ENCODE data around the gene KDF1. TPM values are rescaled to one million over a fixed set of nuclear protein-coding genes. Genes with fewer than 3 reads are reported as not detected.

Gene KDF1
- total RNA-seq, 1 experiment from 2014 or later: not detected

DNA sequence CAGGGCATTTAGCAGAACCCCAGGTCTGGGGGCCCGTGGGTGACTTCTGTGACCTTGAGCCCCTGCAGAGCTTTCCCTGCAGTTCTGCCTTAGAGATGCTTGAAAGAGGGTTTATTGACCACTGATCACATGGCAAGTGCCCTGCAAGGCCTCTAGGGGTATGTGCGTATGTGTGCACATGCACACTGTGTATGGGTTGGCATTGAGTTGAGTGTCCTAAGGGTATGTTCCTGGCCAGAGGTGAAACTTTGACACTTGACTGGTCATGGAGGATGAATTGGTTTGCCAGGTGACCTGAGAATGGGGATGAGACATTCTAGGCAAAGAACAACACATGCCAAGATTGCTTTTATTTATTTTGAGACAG, 21.6 kb downstream of the KDF1 start:
- H3K36me3 ChIP-seq: peaks cover 86% of the 10 kb centered on the region
- no peak for DNase-seq (ENCODE audit: low read depth in 1 of 2, low spot score in 2 of 2)
- no peaks in the 10 kb centered on the region for H3K27me3 ChIP-seq (replicated peaks)
- H3K4me3 ChIP-seq: no peak overlapping the region
- no peak overlapping the region for H3K27ac ChIP-seq
- H3K9me3 ChIP-seq (replicated peaks): no peaks in the 10 kb centered on the region
- H3K4me1 ChIP-seq (replicated peaks): no peaks in the 10 kb centered on the region

DNA sequence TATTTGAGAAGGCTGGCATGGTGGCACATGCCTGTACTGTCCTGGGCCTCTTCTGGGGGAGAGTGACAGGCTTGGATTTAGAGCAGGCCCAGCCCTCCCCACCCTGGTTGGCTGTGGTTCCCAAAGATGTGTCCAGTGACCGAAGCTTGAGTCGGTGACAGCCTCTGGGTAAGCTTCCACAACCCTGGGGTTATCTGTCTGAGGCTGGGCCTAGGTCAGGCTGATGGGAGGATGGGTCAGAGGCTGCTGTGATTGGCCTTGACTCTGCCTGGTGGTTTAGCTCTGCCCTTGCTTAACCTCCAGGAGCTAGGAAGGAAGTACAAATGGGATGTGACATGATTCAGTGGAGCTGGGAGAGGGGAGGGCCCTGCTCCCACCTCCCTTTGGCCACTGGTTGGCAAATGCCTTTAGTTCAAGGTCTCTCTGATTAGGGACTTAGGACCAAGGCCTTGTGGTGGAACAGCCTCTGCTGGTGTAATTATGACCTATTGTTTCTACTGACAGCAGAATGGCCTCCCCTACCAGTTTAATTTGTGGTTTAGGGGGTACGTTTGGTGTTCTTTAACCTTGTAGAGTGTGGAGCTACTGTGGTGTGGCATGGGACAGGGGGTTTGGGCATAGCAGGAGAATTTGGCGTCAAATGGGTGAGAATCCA, 22.1 kb downstream of the KDF1 start:
- DNase-seq (ENCODE audit: low read depth in 1 of 2, low spot score in 2 of 2): no peak
- Histone ChIP-seq H3K9me3 (replicated peaks) (no peaks in the 10 kb centered on the region), H3K27ac (no peak overlapping the region), H3K4me1 (replicated peaks) (no peaks in the 10 kb centered on the region), H3K27me3 (replicated peaks) (no peaks in the 10 kb centered on the region), H3K36me3 (peaks cover 86% of the 10 kb centered on the region), H3K4me3 (no peak overlapping the region)

DNA sequence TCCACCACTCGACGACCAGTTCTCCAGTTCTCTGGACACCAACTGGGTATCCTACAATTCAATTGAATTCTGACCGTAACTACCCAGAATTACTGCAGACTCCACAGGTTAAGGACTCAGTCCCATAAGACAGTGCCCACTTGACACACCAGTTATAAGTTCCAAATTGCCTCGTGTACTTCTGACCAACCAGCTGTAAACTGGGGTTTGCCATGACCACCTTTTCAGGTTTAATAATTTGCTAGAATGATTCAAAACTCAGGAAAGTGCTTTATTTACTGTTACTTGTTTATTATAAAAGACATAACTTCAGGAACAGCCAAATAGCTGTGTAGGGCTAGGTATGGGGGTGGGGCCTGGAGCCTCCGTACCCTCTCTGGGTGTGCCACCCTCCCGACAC, 23.4 kb downstream of the KDF1 start:
- H3K27ac ChIP-seq: no peak overlapping the region
- H3K4me1 ChIP-seq (replicated peaks): no peaks in the 10 kb centered on the region
- no peaks in the 10 kb centered on the region for H3K27me3 ChIP-seq (replicated peaks)
- H3K9me3 ChIP-seq (replicated peaks): no peaks in the 10 kb centered on the region
- DNase-seq (ENCODE audit: low read depth in 1 of 2, low spot score in 2 of 2): no peak
- H3K36me3 ChIP-seq: peaks cover 80% of the 10 kb centered on the region
- no peak overlapping the region for H3K4me3 ChIP-seq

DNA sequence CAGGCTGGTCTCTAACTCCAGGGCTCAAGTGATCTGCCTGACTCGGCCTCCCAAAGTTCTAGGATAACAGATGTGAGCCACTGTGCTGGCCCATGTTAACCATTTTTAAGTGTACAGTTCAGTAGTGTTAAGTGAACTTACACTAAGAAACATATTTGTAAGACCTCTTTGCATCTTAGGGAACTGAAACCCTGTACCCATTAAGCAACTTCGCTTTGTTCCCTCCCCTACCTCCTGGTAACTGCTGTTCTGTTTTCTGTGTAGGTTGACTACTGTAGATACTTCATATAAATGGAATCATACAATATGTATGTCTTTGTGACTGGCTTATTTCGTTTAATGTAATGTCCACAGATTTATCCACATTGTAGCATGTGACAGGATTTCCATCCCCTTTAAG, 27.7 kb downstream of the KDF1 start:
- Histone ChIP-seq H3K9me3 (replicated peaks) (no peaks in the 10 kb centered on the region), H3K27ac (no peak overlapping the region), H3K4me3 (no peak overlapping the region), H3K4me1 (replicated peaks) (no peaks in the 10 kb centered on the region), H3K36me3 (peaks cover 77% of the 10 kb centered on the region), H3K27me3 (replicated peaks) (no peaks in the 10 kb centered on the region)
- DNase-seq (ENCODE audit: low read depth in 1 of 2, low spot score in 2 of 2): no peak

DNA sequence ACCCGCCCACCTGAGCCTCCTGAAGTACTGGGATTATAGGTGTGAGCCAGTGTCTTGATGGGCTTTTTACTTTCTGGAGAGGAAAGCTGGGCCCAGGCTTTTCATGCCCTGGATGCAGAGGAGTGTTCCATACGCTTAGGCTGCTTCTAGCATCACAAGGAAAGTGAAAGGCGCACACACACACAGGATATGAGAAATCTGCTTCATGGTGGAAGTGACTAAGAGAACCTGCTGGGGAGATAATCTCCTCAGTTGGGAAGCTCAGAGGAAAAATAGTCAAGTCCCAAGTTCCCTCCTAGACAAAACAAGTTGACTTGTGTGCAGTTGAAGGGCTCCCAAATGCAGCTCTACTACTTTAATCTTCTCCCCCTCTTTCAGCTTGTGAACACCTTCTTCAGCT, 36.6 kb downstream of the KDF1 start:
- no peak overlapping the region for H3K4me3 ChIP-seq
- no peaks in the 10 kb centered on the region for H3K27me3 ChIP-seq (replicated peaks)
- H3K9me3 ChIP-seq (replicated peaks): peaks cover 2% of the 10 kb centered on the region; the same call in 1 of the 2 replicates
- DNase-seq (ENCODE audit: low read depth in 1 of 2, low spot score in 2 of 2): no peak
- no peak overlapping the region for H3K27ac ChIP-seq
- H3K4me1 ChIP-seq (replicated peaks): peaks cover 21% of the 10 kb centered on the region
- peaks cover 67% of the 10 kb centered on the region for H3K36me3 ChIP-seq

DNA sequence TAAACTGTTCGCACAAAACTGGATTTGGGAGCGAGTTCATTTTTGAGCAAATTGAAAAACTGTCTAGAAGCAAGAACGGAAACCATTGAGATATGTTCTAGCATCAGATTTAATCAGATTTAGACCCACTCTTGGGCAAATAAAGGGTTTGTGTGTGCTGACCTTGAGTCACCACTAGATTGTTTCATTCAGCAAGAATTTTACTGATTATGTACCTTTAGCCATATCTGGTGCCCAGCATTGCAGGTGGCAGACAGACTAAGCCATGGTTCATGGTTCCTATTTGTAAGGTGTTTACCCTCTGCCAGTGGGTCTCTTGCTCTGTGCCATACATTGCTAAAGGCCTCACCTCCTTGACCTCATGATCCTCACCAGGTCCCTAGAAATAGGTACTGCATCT, 37.4 kb downstream of the KDF1 start:
- peaks cover 2% of the 10 kb centered on the region; the same call in 1 of the 2 replicates for H3K9me3 ChIP-seq (replicated peaks)
- H3K27ac ChIP-seq: no peak overlapping the region; the same call in 1 of the 2 replicates

DNA sequence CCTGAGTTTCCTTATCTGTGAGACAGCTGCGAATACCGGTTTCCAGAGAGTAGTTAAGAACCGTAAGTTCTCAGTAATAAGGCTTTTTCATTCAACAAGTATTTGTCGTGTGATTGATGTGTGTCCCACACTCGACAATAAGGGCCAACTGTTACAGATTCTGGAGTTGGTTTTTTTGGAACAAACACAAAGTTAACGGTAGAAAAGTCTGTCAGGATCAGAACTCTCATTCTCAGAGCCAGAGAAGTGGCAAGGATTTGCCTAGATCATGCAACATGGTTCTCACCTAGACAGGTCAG, 37.9 kb downstream of the KDF1 start:
- DNase-seq (ENCODE audit: low read depth in 1 of 2, low spot score in 2 of 2): no peak
- Histone ChIP-seq H3K36me3 (peaks cover 54% of the 10 kb centered on the region), H3K9me3 (replicated peaks) (peaks cover 2% of the 10 kb centered on the region; the same call in 1 of the 2 replicates), H3K27me3 (replicated peaks) (no peaks in the 10 kb centered on the region), H3K4me3 (peak overlapping the region; percentile 89), H3K4me1 (replicated peaks) (peaks cover 21% of the 10 kb centered on the region), H3K27ac (peak overlapping the region; percentile 83)

More for the DNA sequence above, 37.4 kb downstream of the KDF1 start:
- Histone ChIP-seq H3K4me3 (peak overlapping the region; percentile 89), H3K27me3 (replicated peaks) (no peaks in the 10 kb centered on the region), H3K4me1 (replicated peaks) (peaks cover 21% of the 10 kb centered on the region), H3K36me3 (peaks cover 59% of the 10 kb centered on the region)
- DNase-seq (ENCODE audit: low read depth in 1 of 2, low spot score in 2 of 2): no peak

DNA sequence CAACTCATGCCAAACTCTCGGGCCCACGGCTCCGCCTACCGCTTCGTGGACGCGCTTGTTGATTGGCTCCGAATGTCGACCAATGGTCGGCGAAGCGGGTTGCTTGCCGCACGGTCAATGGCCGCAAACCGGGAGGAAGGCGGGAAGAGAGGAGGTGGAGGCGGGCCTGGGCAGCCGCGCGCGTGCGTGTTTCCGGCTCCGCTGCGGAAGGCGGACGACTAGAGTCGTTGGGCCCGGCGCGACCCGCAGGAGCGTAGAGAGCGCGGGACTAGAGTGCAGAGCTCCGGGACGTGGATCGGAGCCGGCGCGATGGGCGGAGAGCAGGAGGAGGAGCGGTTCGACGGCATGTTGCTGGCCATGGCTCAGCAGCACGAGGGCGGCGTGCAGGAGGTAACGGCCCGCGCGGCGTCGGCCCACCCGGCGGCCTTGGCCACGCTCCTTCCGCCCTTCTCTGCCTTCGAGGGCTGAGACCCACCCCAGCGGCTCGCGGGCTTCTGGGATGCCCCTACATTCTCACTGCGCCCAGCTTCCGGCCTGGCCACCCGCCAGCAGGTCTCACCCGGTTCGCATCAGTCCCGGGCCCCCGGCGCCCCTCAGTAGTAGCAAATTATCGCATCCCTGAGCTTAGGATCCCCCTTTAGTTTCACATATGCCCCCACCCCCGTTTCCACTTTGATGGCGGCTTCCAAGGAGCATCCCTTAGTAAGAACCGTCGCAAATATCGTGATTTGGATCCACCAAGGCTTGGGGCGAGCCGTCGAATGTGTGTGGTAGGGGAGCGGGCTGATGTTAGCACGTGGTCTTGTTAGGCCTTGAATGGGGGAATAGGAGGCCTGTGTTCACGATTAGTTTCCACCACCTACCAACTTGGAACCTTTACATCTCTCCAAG, 38.5 kb downstream of the KDF1 start, which contains the start of gene NUDC:
Gene NUDC, plus strand, starts transcription at position 204 of the 891 bp plus-strand sequence. Its CDS starts 106 bp downstream, at position 310.
- H3K36me3 ChIP-seq: peaks cover 50% of the 10 kb centered on the region
- peak within 1 kb of the TSS; percentile 83 for H3K27ac ChIP-seq
- no peaks in the 10 kb centered on the region for H3K27me3 ChIP-seq (replicated peaks)
- DNase-seq (ENCODE audit: low read depth in 1 of 2, low spot score in 2 of 2): peak; percentile 95 to 97
- H3K4me1 ChIP-seq (replicated peaks): peaks cover 21% of the 10 kb centered on the region
- peak within 1 kb of the TSS; percentile 89 for H3K4me3 ChIP-seq
- peaks cover 2% of the 10 kb centered on the region; the same call in 1 of the 2 replicates for H3K9me3 ChIP-seq (replicated peaks)

DNA sequence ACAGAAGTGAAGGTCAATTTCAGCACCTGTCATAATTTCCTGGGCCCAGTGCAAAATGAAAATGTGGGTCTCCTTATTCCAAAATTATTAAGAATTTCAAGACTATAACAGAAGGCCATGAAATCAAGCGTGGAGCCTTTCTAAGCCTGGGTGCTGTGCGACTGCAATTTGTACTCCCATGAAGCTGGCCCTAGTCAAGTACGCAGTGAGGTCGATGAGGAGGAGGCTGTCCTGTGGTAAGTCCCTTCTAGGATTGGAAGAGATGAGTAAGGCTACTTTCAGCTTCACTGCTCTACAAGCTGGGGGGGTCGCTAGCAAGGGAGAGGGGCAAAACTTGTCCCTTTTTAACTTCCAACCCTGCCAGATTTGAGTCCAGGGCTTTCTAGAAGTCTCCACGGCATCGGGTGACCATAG, 39.1 kb downstream of the KDF1 start:
- peaks cover 44% of the 10 kb centered on the region for H3K36me3 ChIP-seq
- H3K27me3 ChIP-seq (replicated peaks): no peaks in the 10 kb centered on the region
- DNase-seq (ENCODE audit: low read depth in 1 of 2, low spot score in 2 of 2): no peak
- H3K4me1 ChIP-seq (replicated peaks): peaks cover 21% of the 10 kb centered on the region
- H3K9me3 ChIP-seq (replicated peaks): peaks cover 2% of the 10 kb centered on the region; the same call in 1 of the 2 replicates
- peak overlapping the region; percentile 83 for H3K27ac ChIP-seq
- H3K4me3 ChIP-seq: peak overlapping the region; percentile 89

DNA sequence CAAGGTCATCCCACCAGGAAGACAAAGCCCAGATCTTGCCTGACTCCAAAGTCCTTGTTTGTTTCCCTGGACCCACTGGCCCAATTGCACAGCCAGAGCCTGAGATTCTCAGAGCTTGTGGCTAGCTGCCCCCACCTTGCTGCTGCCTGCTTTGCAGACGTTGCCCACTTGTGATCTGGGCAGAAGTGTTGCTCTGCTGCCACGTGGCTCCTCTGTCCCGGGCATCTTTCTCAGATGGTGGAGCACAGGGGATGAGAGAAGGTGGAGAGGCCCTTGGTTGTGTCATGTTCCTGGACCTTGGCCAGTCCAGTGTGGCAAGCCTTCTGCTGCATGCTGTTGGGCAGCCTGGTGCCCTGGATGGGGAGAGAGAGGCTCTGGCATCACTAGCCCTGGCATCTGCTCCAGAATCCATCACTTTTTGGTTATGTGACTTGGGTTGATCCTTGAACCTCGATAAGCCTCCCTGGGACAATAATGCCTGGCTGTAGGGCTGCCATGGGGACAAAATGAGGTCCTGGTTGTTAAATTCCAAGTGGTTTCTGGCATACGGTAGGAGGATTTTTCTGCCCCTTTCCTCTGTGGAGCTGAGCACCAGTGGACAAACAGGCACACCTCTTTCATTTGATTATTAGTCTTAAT, 44.9 kb downstream of the KDF1 start:
- Histone ChIP-seq H3K27ac (no peak overlapping the region), H3K9me3 (replicated peaks) (no peaks in the 10 kb centered on the region), H3K27me3 (replicated peaks) (no peaks in the 10 kb centered on the region), H3K4me3 (no peak overlapping the region), H3K4me1 (replicated peaks) (no peaks in the 10 kb centered on the region), H3K36me3 (no peaks in the 10 kb centered on the region)
- no peak for DNase-seq (ENCODE audit: low read depth in 1 of 2, low spot score in 2 of 2)

DNA sequence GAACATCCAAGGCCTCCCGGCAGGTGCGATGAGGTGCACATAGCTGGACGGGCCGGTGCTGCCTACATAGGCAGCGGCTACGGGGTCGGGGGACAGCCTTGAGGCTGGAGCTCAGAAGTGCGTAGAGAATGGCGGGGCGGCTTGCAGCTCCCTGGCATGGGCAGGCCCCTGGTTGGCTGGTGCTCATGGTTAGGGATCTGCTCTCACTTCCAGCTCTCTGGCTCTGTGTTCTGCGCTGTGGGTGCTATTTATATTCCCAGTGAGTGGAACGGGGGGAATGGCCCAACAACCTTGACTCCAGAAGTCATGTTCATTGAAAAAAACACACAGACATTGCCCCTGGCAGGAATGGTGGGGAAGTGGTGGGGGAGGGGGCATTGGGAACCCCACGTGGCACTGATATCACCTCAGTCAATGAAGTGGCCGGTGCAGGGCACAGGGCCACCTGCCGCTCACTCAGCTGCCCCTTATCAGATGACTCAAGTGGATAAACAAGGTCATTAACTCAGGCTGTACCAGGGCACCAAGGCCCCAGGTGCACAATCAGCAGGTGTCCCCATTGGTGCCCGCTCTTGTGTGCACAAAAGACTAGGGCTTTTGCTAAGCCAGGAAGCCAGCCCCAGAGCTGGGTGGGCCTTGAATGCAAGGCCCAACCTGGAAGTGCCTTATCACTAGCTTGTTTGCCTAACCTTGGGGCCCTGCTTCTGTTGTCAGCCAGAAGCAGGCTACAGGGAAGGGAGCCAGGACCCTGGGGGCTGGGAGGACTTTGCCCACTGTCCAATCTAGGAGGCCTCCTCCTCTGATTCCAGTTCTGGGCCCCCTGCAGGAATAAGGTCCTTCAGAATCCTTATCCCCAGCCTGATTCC, 46.3 kb downstream of the KDF1 start, which contains the start of gene NR0B2:
Gene NR0B2, minus strand, starts transcription at position 222 of the 866 bp plus-strand sequence. Its CDS starts 35 bp downstream, at position 187.
- Histone ChIP-seq H3K9me3 (replicated peaks) (no peaks in the 10 kb centered on the region), H3K27me3 (replicated peaks) (no peaks in the 10 kb centered on the region), H3K27ac (no peak within 1 kb of the TSS), H3K4me3 (no peak within 1 kb of the TSS), H3K4me1 (replicated peaks) (no peaks in the 10 kb centered on the region), H3K36me3 (no peaks in the 10 kb centered on the region)
- no peak for DNase-seq (ENCODE audit: low read depth in 1 of 2, low spot score in 2 of 2)

DNA sequence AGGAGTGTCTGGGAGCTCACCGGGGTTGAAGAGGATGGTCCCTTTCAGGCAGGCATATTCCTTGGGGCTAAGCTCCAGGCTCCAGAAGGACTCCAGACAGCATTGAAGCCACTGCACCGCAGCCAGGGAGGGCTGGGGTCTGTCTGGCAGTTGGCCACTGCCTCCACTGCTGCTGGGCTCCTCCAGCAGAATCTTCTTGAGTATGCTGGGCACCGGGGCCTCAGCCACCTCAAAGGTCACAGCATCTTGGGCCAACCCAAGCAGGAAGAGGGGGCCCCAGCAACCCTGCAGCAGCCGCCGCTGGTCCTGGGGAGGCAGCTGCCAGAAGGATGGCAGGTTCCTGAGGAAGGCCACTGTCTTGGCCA, 46.9 kb downstream of the KDF1 start:
- Histone ChIP-seq H3K36me3 (no peaks in the 10 kb centered on the region), H3K4me1 (replicated peaks) (no peaks in the 10 kb centered on the region), H3K9me3 (replicated peaks) (no peaks in the 10 kb centered on the region), H3K27ac (no peak overlapping the region), H3K27me3 (replicated peaks) (no peaks in the 10 kb centered on the region), H3K4me3 (no peak overlapping the region)
- DNase-seq (ENCODE audit: low read depth in 1 of 2, low spot score in 2 of 2): no peak

DNA sequence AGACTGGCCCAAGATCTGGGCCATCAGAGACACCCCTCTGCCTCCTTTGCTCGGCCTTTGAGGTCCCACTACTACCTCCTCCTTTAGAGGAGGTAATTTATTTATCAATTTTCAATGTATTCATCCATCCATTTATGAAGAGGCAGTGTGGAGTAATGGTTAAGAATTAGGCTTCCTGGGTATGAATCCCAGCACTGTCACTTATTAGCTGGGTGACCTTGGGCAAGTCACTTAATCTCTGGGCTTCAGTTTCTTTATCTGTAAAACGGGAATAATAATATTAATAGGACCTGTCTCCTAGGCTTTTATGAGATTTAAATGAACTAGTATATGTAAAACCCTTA, 48.1 kb downstream of the KDF1 start:
- Histone ChIP-seq H3K36me3 (no peaks in the 10 kb centered on the region), H3K9me3 (replicated peaks) (no peaks in the 10 kb centered on the region), H3K27me3 (replicated peaks) (no peaks in the 10 kb centered on the region), H3K27ac (no peak overlapping the region), H3K4me3 (no peak overlapping the region), H3K4me1 (replicated peaks) (no peaks in the 10 kb centered on the region)
- no peak for DNase-seq (ENCODE audit: low read depth in 1 of 2, low spot score in 2 of 2)

Data from SJSA1 (cell line).